OCI-LY7 (cell line): ENCODE data around the gene SRRT.

Source experiments
- CTCF ChIP-seq: fragments of 200-600 bp; sonication (generic); conservative IDR thresholded peaks from 2 replicates; pipeline ENCODE4 v1.5.1; 2014; ENCODE audit warnings: mild to moderate bottlenecking, antibody characterized with exemption, low read length, moderate library complexity, mixed read lengths
- EZH2phosphoT487 ChIP-seq: fragments of 200-600 bp; sonication (generic); IDR thresholded peaks from 2 replicates; pipeline ENCODE4 v1.6.1; 2018; ENCODE audit warnings: low read depth, borderline replicate concordance, mild to moderate bottlenecking, mixed run types, antibody characterized with exemption, low read length, moderate library complexity, mixed read lengths

GRCh38 chr7:100827330-100828226, 47.3 kb upstream of the SRRT start, which contains the start of gene EPHB4:
- TF ChIP-seq CTCF, result 0 out of 2 replicates have a peak, but pooled peaks have one; percentile 12
- 0 out of 2 replicates have a peak, but pooled peaks have one; percentile 69 for TF ChIP-seq EZH2phosphoT487
